HepG2 (cell line): Measurements from ENCODE around the gene CCND1. TPM values are rescaled to one million over a fixed set of nuclear protein-coding genes. Genes with fewer than 3 reads are reported as not detected.
A peak's percentile ranks its signal among the peaks of the same experiment; 100 is the strongest.

Experiments
- KLF12 ChIP-seq: sonication (generic); formaldehyde crosslinking; IDR thresholded peaks from 2 replicates; pipeline ENCODE4 v1.4.0; 2020; ENCODE audit warnings: missing genetic modification reagents, borderline replicate concordance
- KLF16 ChIP-seq, 2 experiments: sonication (generic) in 1 of 2; formaldehyde crosslinking in 1 of 2; IDR thresholded peaks; 2 replicates each; pipeline versions ENCODE4 v1.6.1 to v1.8.0; 2016 to 2023; ENCODE audit warnings: missing genetic modification reagents in 2 of 2, missing compliant biosample characterization in 1 of 2
- SP4 ChIP-seq: sonication (generic); formaldehyde crosslinking; IDR thresholded peaks from 2 replicates; pipeline ENCODE4 v1.8.1; 2023; ENCODE audit warnings: mild to moderate bottlenecking, missing genetic modification reagents
- ZNF484 ChIP-seq: sonication (generic); formaldehyde crosslinking; IDR thresholded peaks from 2 replicates; pipeline ENCODE4 v1.5.1; 2020; ENCODE audit warnings: mild to moderate bottlenecking, low read depth, missing genetic modification reagents, borderline replicate concordance
- ZNF569 ChIP-seq: sonication (generic); formaldehyde crosslinking; IDR thresholded peaks from 2 replicates; pipeline ENCODE4 v1.5.0; 2020; ENCODE audit warnings: mild to moderate bottlenecking, missing genetic modification reagents, moderate library complexity, borderline replicate concordance
- polyA plus RNA-seq, 8 experiments: library from polyadenylated mRNA; depleted of rRNA in 3 of 8; stranded (reverse) in 7 of 8; unstranded in 1 of 8; fragments of >200 nt; fragmentation: Illumina TruSeq in 4 of 8; extraction: Trizol in 4 of 8; gene quantifications; 2 replicates each; pipeline versions ENCODE4 v1.2.1 to v1.2.3, GENCODE V29; 2011 to 2016; ENCODE audit warnings: low read depth in 4 of 8, missing spikeins in 1 of 8, mixed read lengths in 1 of 8; ENCODE audit not compliant: insufficient read depth in 1 of 8
- total RNA-seq, 5 experiments: library from RNA; depleted of rRNA; stranded (reverse); fragments of >200 nt; fragmentation: Illumina TruSeq; extraction: Trizol; gene quantifications; 2 replicates each; pipeline ENCODE4 v1.2.3, GENCODE V29; 2016; ENCODE audit warnings: low read depth in 1 of 5
- TF ChIP-seq, protein P1 (sequence below): sonication (generic); formaldehyde crosslinking; IDR thresholded peaks from 2 replicates; pipeline ENCODE4 v1.5.0; 2020; ENCODE audit warnings: mild to moderate bottlenecking, missing genetic modification reagents, borderline replicate concordance
- TF ChIP-seq, protein P2 (sequence below): sonication (generic); formaldehyde crosslinking; IDR thresholded peaks from 2 replicates; pipeline ENCODE4 v1.4.0; 2020; ENCODE audit warnings: mild to moderate bottlenecking, missing genetic modification reagents
- TF ChIP-seq, protein P3 (sequence below): sonication (generic); formaldehyde crosslinking; IDR thresholded peaks from 2 replicates; pipeline ENCODE4 v1.4.0; 2020; ENCODE audit warnings: mild to moderate bottlenecking, missing genetic modification reagents
- TF ChIP-seq, protein P4 (sequence below): IDR thresholded peaks from 2 replicates; pipeline ENCODE4 v1.6.1; 2016; ENCODE audit warnings: missing biosample characterization, missing genetic modification reagents, low read depth

CCND1 gene
- total and polyA plus RNA-seq, 2 of the 13 experiments (the other 11 are each of a cell fraction or from before 2014, with no cell fraction given): 107 to 136 TPM

DNA sequence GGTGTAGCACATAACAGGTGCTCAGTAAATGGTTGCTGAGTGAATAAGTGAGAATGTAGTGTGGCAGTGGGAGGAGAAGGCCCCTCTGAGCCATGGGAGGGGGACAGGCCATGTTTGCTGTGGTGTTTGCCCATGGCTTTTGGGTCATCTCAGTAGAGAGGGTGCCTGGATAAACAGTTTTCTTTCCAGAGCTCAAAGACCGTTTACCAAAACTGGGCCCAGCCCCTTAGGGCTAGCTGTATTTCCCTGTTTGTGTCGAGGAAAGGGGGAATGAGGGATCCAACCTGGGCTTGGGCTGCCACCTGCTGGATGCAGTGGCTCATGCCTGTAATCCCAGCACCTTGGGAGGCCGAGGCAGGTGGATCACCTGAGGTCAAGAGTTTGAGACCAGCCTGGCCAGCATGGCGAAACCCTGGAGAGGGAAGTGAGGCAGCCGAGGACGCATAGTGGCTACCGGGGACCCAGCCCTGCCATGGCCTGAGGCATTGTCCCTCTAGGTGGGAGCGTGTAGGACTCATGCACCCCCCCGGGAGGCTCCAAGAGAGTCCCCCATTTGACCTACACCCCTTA is 42.9 kb downstream of the CCND1 start (continued):
- TF ChIP-seq KLF12 (CRISPR knock-in tag): no peak
- TF ChIP-seq, protein P1, sequence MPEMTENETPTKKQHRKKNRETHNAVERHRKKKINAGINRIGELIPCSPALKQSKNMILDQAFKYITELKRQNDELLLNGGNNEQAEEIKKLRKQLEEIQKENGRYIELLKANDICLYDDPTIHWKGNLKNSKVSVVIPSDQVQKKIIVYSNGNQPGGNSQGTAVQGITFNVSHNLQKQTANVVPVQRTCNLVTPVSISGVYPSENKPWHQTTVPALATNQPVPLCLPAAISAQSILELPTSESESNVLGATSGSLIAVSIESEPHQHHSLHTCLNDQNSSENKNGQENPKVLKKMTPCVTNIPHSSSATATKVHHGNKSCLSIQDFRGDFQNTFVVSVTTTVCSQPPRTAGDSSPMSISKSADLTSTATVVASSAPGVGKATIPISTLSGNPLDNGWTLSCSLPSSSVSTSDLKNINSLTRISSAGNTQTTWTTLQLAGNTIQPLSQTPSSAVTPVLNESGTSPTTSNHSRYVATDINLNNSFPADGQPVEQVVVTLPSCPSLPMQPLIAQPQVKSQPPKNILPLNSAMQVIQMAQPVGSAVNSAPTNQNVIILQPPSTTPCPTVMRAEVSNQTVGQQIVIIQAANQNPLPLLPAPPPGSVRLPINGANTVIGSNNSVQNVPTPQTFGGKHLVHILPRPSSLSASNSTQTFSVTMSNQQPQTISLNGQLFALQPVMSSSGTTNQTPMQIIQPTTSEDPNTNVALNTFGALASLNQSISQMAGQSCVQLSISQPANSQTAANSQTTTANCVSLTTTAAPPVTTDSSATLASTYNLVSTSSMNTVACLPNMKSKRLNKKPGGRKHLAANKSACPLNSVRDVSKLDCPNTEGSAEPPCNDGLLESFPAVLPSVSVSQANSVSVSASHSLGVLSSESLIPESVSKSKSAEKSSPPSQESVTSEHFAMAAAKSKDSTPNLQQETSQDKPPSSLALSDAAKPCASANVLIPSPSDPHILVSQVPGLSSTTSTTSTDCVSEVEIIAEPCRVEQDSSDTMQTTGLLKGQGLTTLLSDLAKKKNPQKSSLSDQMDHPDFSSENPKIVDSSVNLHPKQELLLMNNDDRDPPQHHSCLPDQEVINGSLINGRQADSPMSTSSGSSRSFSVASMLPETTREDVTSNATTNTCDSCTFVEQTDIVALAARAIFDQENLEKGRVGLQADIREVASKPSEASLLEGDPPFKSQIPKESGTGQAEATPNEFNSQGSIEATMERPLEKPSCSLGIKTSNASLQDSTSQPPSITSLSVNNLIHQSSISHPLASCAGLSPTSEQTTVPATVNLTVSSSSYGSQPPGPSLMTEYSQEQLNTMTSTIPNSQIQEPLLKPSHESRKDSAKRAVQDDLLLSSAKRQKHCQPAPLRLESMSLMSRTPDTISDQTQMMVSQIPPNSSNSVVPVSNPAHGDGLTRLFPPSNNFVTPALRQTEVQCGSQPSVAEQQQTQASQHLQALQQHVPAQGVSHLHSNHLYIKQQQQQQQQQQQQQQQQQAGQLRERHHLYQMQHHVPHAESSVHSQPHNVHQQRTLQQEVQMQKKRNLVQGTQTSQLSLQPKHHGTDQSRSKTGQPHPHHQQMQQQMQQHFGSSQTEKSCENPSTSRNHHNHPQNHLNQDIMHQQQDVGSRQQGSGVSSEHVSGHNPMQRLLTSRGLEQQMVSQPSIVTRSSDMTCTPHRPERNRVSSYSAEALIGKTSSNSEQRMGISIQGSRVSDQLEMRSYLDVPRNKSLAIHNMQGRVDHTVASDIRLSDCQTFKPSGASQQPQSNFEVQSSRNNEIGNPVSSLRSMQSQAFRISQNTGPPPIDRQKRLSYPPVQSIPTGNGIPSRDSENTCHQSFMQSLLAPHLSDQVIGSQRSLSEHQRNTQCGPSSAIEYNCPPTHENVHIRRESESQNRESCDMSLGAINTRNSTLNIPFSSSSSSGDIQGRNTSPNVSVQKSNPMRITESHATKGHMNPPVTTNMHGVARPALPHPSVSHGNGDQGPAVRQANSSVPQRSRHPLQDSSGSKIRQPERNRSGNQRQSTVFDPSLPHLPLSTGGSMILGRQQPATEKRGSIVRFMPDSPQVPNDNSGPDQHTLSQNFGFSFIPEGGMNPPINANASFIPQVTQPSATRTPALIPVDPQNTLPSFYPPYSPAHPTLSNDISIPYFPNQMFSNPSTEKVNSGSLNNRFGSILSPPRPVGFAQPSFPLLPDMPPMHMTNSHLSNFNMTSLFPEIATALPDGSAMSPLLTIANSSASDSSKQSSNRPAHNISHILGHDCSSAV (CRISPR knock-in tag): no peak
- TF ChIP-seq, protein P2, sequence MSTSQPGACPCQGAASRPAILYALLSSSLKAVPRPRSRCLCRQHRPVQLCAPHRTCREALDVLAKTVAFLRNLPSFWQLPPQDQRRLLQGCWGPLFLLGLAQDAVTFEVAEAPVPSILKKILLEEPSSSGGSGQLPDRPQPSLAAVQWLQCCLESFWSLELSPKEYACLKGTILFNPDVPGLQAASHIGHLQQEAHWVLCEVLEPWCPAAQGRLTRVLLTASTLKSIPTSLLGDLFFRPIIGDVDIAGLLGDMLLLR (CRISPR knock-in tag): no peak
- TF ChIP-seq, protein P3, sequence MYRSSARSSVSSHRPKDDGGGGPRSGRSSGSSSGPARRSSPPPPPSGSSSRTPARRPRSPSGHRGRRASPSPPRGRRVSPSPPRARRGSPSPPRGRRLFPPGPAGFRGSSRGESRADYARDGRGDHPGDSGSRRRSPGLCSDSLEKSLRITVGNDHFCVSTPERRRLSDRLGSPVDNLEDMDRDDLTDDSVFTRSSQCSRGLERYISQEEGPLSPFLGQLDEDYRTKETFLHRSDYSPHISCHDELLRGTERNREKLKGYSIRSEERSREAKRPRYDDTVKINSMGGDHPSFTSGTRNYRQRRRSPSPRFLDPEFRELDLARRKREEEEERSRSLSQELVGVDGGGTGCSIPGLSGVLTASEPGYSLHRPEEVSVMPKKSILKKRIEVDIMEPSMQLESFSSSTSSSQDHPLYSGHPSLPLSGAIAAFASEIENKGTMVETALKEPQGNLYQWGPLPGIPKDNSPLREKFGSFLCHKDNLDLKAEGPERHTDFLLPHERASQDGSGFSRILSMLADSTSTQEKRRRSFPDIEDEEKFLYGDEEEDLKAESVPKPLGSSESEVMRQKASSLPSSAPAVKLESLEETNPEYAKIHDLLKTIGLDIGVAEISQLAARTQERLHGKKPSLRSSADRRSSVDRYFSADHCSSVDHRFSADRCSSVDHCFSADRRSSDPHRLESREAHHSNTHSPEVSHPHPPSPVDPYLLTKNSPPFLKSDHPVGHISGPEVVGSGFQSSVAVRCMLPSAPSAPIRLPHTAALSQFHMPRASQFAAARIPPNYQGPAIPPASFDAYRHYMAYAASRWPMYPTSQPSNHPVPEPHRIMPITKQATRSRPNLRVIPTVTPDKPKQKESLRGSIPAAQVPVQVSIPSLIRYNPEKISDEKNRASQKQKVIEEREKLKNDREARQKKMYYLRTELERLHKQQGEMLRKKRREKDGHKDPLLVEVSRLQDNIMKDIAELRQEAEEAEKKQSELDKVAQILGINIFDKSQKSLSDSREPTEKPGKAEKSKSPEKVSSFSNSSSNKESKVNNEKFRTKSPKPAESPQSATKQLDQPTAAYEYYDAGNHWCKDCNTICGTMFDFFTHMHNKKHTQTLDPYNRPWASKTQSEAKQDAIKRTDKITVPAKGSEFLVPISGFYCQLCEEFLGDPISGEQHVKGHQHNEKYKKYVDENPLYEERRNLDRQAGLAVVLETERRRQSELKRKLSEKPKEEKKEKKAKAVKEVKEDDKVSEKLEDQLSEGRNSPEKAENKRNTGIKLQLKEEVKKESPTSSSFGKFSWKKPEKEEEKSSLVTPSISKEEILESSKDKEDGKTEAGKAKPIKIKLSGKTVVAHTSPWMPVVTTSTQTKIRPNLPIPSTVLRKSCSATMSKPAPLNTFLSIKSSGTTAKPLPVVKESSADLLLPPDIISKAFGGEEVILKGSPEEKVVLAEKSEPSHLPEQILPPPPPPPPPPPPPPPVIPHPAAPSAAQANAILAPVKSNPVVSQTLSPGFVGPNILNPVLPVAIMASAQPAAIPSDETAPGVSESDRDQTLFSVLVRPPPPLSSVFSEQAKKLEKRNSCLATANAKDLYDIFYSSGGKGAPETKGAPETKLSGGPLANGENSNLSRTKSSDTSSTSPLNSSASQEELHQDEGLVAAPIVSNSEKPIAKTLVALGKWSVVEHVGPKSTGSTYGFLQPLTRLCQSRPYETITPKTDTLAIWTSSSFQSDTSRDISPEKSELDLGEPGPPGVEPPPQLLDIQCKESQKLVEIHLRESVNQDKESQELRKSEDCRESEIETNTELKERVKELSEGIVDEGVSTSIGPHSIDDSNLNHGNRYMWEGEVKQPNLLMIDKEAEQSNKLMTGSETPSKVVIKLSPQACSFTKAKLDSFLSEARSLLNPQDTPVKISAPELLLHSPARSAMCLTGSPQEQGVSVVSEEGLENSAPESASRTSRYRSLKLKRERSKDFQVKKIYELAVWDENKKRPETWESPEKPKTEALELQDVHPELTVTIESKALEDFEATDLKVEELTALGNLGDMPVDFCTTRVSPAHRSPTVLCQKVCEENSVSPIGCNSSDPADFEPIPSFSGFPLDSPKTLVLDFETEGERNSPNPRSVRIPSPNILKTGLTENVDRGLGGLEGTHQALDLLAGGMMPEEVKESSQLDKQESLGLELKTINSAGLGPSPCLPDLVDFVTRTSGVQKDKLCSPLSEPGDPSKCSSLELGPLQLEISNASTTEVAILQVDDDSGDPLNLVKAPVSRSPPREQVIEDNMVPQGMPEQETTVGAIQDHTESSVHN: no peak
- TF ChIP-seq, protein P4, sequence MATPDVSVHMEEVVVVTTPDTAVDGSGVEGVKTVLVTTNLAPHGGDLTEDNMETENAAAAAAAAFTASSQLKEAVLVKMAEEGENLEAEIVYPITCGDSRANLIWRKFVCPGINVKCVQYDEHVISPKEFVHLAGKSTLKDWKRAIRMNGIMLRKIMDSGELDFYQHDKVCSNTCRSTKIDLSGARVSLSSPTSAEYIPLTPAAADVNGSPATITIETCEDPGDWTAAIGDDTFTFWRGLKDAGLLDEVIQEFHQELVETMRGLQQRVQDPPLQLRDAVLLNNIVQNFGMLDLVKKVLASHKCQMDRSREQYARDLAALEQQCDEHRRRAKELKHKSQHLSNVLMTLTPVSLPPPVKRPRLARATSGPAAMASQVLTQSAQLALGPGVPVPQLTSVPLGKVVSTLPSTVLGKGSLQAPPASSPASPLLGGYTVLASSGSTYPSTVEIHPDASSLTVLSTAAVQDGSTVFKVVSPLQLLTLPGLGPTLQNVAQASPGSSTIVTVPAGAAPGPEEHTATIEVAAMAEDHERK: no peak
- TF ChIP-seq KLF16 (CRISPR knock-in tag; IDR thresholded peaks at IDR 0.05): no peak; a peak in 1 of 4 replicates
- no peak for TF ChIP-seq ZNF569 (CRISPR knock-in tag)
- 0 out of 2 replicates have a peak, but pooled peaks have one; percentile 21 for TF ChIP-seq SP4 (CRISPR knock-in tag)
- no peak for TF ChIP-seq ZNF484
